HEK293T (cell line): ENCODE results near the gene EIF3L.

Source experiments
- ARNT ChIP-seq: fragments of 450-650 bp; IDR thresholded peaks from 2 replicates; pipeline ENCODE4 v1.6.1; 2017; ENCODE audit warnings: mild to moderate bottlenecking
- BHLHE40 ChIP-seq: fragments of 450-650 bp; IDR thresholded peaks from 2 replicates; pipeline ENCODE4 v1.6.1; 2016; ENCODE audit warnings: mild to moderate bottlenecking, moderate library complexity, borderline replicate concordance
- CTBP1 ChIP-seq: fragments of 450-650 bp; IDR thresholded peaks from 2 replicates; pipeline ENCODE4 v1.6.1; 2016; ENCODE audit warnings: borderline replicate concordance
- ELF4 ChIP-seq: fragments of 450-650 bp; IDR thresholded peaks from 2 replicates; pipeline ENCODE4 v1.6.1; 2017; ENCODE audit warnings: antibody characterized with exemption
- FOXA1 ChIP-seq: fragments of 450-650 bp; IDR thresholded peaks from 2 replicates; pipeline ENCODE4 v1.6.1; 2016; ENCODE audit warnings: mild to moderate bottlenecking
- FOXK2 ChIP-seq: fragments of 450-650 bp; IDR thresholded peaks from 2 replicates; pipeline ENCODE4 v1.6.1; 2016; ENCODE audit warnings: mild to moderate bottlenecking
- FOXM1 ChIP-seq: fragments of 450-650 bp; IDR thresholded peaks from 2 replicates; pipeline ENCODE4 v1.6.1; 2017; ENCODE audit warnings: mild to moderate bottlenecking, borderline replicate concordance
- HDGF ChIP-seq: fragments of 450-650 bp; IDR thresholded peaks from 2 replicates; pipeline ENCODE4 v1.6.1; 2017; ENCODE audit warnings: antibody characterized with exemption, borderline replicate concordance
- L3MBTL2 ChIP-seq: fragments of 450-650 bp; conservative IDR thresholded peaks from 2 replicates; pipeline ENCODE4 v1.6.1; 2016; ENCODE audit warnings: mild to moderate bottlenecking
- NFRKB ChIP-seq: fragments of 450-650 bp; IDR thresholded peaks from 2 replicates; pipeline ENCODE4 v1.6.1; 2016; ENCODE audit warnings: mild to moderate bottlenecking, moderate library complexity
- SP1 ChIP-seq: fragments of 450-650 bp; IDR thresholded peaks from 2 replicates; pipeline ENCODE4 v1.6.1; 2017
- ZNF384 ChIP-seq: fragments of 450-650 bp; IDR thresholded peaks from 2 replicates; pipeline ENCODE4 v1.6.1; 2016
- TF ChIP-seq, protein P1 (sequence below): fragments of 450-650 bp; IDR thresholded peaks from 2 replicates; pipeline ENCODE4 v1.6.1; 2016

GRCh38 chr22:37923927-37924326 lies 74.7 kb downstream of the EIF3L start:
- TF ChIP-seq BHLHE40 (no peak), FOXM1 (no peak), ELF4 (no peak), HDGF (no peak), CTBP1 (no peak), NFRKB (no peak), ZNF384 (no peak), ARNT (no peak), SP1 (no peak), L3MBTL2 (no peak), FOXK2 (no peak), FOXA1 (no peak)
- TF ChIP-seq, protein P1, sequence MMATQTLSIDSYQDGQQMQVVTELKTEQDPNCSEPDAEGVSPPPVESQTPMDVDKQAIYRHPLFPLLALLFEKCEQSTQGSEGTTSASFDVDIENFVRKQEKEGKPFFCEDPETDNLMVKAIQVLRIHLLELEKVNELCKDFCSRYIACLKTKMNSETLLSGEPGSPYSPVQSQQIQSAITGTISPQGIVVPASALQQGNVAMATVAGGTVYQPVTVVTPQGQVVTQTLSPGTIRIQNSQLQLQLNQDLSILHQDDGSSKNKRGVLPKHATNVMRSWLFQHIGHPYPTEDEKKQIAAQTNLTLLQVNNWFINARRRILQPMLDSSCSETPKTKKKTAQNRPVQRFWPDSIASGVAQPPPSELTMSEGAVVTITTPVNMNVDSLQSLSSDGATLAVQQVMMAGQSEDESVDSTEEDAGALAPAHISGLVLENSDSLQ, result no peak
